ENCODE results near the gene LDB3. TPM values are rescaled to one million over a fixed set of nuclear protein-coding genes. Genes with fewer than 3 reads are reported as not detected.

The LDB3 gene
- polyA plus RNA-seq, 2 of the 4 experiments (the other 2 are of a cell fraction): 0.13 TPM

- 82% methylated on average over 16 of the region's 17 CpGs for WGBS (ENCODE audit: missing lambda C conversion rate)
- H3K27ac ChIP-seq: peak overlapping the region in 1 of 2 experiments; percentile 63; a peak in 3 of 6 replicates
- DNase-seq (ENCODE audit: low read depth in 1 of 2, low spot score in 1 of 2) (no peak), FAIRE-seq (no peak), ATAC-seq (no peak)
- CTCF ChIA-PET: interaction anchor here (1.7 kb wide), 1 partner anchor 44 kb away, joined by 5 read pairs; no protein-coding TSS in a partner anchor
- no peak overlapping the region for H3K4me3 ChIP-seq
- H3K4me2 ChIP-seq: peak overlapping the region; percentile 26
- POLR2A ChIA-PET: no interaction called here
- peaks cover 28% of the 10 kb centered on the region for H3K4me1 ChIP-seq
- H3K9me3 ChIP-seq: no peaks in the 10 kb centered on the region
- TF ChIP-seq HES2 (IDR thresholded peaks at IDR 0.05) (no peak), ATOH8 (CRISPR knock-in tag; IDR thresholded peaks at IDR 0.05; ENCODE audit: low read depth) (no peak), SREBF2 (IDR thresholded peaks at IDR 0.05) (no peak), ZSCAN20 (CRISPR knock-in tag; IDR thresholded peaks at IDR 0.05) (no peak), RARB (CRISPR knock-in tag; IDR thresholded peaks at IDR 0.05) (no peak), HEYL (CRISPR knock-in tag; IDR thresholded peaks at IDR 0.05) (no peak), FOSB (CRISPR knock-in tag; IDR thresholded peaks at IDR 0.05) (no peak), ZFP36 (IDR thresholded peaks at IDR 0.05; ENCODE audit: borderline replicate concordance, partially characterized antibody) (no peak)
Measured at GRCh38 chr10:86649471-86650150, 18.7 kb upstream of the LDB3 start.

- TF ChIP-seq HDAC2 (IDR thresholded peaks at IDR 0.05): no peak
- no peak for TF ChIP-seq ZC3H11A (IDR thresholded peaks at IDR 0.05)
- TF ChIP-seq SREBF2 (IDR thresholded peaks at IDR 0.05): no peak
- no peak for TF ChIP-seq ELK1 (IDR thresholded peaks at IDR 0.05; ENCODE audit: low read depth, low read length)
- TF ChIP-seq ATOH8 (CRISPR knock-in tag; IDR thresholded peaks at IDR 0.05; ENCODE audit: low read depth): no peak
- no peak for TF ChIP-seq CHD4 (IDR thresholded peaks at IDR 0.05; ENCODE audit: borderline replicate concordance)
- no peak for TF ChIP-seq HOXB13 (CRISPR knock-in tag; IDR thresholded peaks at IDR 0.05; ENCODE audit: low read depth)
- Histone ChIP-seq H3K4me2 (no peak overlapping the region), H3K27ac (peak overlapping the region in 1 of 2 experiments; percentile 63; a peak in 2 of 6 replicates), H3K4me3 (no peak overlapping the region), H3K4me1 (peaks cover 28% of the 10 kb centered on the region), H3K9me3 (no peaks in the 10 kb centered on the region)
- POLR2A ChIA-PET: no interaction called here
- 76% methylated on average over 8 of the region's 8 CpGs for WGBS (ENCODE audit: missing lambda C conversion rate)
- no peak for ATAC-seq
- CTCF ChIA-PET: interaction anchor here (1.1 to 1.7 kb wide), 2 partner anchors 18 to 44 kb away, joined by 5 read pairs; partner anchors contain the start of gene LDB3
- DNase-seq (ENCODE audit: low read depth in 1 of 2, low spot score in 1 of 2): no peak
- FAIRE-seq: no peak
Measured at GRCh38 chr10:86650151-86650550, 18.2 kb upstream of the LDB3 start.

- POLR2A ChIA-PET: no interaction called here
- Histone ChIP-seq H3K4me1 (peaks cover 28% of the 10 kb centered on the region), H3K27ac (no peak overlapping the region), H3K9me3 (no peaks in the 10 kb centered on the region), H3K4me2 (no peak overlapping the region), H3K4me3 (no peak overlapping the region)
- DNase-seq (ENCODE audit: low read depth in 1 of 2, low spot score in 1 of 2) (no peak), FAIRE-seq (no peak), ATAC-seq (no peak)
- CTCF ChIA-PET: interaction anchor here (0.6 to 1.1 kb wide), 2 partner anchors 10 to 17 kb away, joined by 5 read pairs; partner anchors contain the start of gene LDB3
- WGBS (ENCODE audit: missing lambda C conversion rate): 82% methylated on average over 6 of the region's 8 CpGs
- no peak for TF ChIP-seq USF2 (IDR thresholded peaks at IDR 0.05)
- TF ChIP-seq FOXS1 (CRISPR knock-in tag; IDR thresholded peaks at IDR 0.05): no peak
- no peak for TF ChIP-seq KDM1A (IDR thresholded peaks at IDR 0.05; ENCODE audit: low read depth)
- TF ChIP-seq RNF2 (IDR thresholded peaks at IDR 0.05; ENCODE audit: borderline replicate concordance, low read depth): no peak
- no peak for TF ChIP-seq ZNF302 (CRISPR knock-in tag; IDR thresholded peaks at IDR 0.05)
- TF ChIP-seq TP53 (CRISPR knock-in tag; IDR thresholded peaks at IDR 0.05): no peak
- TF ChIP-seq SMC3 (IDR thresholded peaks at IDR 0.05): no peak
Measured at GRCh38 chr10:86651021-86651471, 17.3 kb upstream of the LDB3 start.

All from A549 (cell line).